Cerebellar nuclear complex (tissue), 1 donor: ENCODE results near the gene RBM24.
"Not testable (repeated sequence)": the region's sequence is repeated elsewhere in the genome, so short reads cannot be mapped to it uniquely, and the experiment has no call there.

Experiments
- DNase-seq, 2 experiments: peaks; one replicate each; lab custom pipeline; 2025; lab: John Stamatoyannopoulos, UW

RBM24 gene

GRCh38 chr6:17291778-17292177 is 10.6 kb downstream of the RBM24 start:
- DNase-seq = no peak

GRCh38 chr6:17292600-17293133 is 11.5 kb downstream of the RBM24 start:
- no peak for DNase-seq

- no peak for DNase-seq
Measured at GRCh38 chr6:17293395-17293794, 12.2 kb downstream of the RBM24 start.

- DNase-seq = no peak
Measured at GRCh38 chr6:17297271-17298080, 16.3 kb downstream of the RBM24 start.

- DNase-seq = no peak
Measured at GRCh38 chr6:17298257-17298656, 17.1 kb downstream of the RBM24 start.

- DNase-seq = no peak
Measured at GRCh38 chr6:17299222-17299621, 18.1 kb downstream of the RBM24 start.

- DNase-seq = no peak
Measured at GRCh38 chr6:17299750-17300149, 18.6 kb downstream of the RBM24 start.

GRCh38 chr6:17300637-17301036 is 19.5 kb downstream of the RBM24 start:
- DNase-seq = no peak

GRCh38 chr6:17303444-17303843 is 22.3 kb downstream of the RBM24 start:
- no peak for DNase-seq

- no peak for DNase-seq
Measured at GRCh38 chr6:17305219-17306001, 24.2 kb downstream of the RBM24 start.

- no peak for DNase-seq
Measured at GRCh38 chr6:17311595-17312311, 30.6 kb downstream of the RBM24 start.

GRCh38 chr6:17313238-17313637 is 32.1 kb downstream of the RBM24 start:
- not testable (repeated sequence) for DNase-seq

- DNase-seq = no peak
Measured at GRCh38 chr6:17313971-17314370, 32.8 kb downstream of the RBM24 start.

GRCh38 chr6:17315262-17315661 is 34.1 kb downstream of the RBM24 start:
- no peak for DNase-seq

GRCh38 chr6:17318435-17319165 is 37.4 kb downstream of the RBM24 start:
- no peak for DNase-seq

GRCh38 chr6:17320266-17320665 is 39.1 kb downstream of the RBM24 start:
- not testable (repeated sequence) for DNase-seq

GRCh38 chr6:17331238-17331637 is 50.1 kb downstream of the RBM24 start:
- no peak for DNase-seq

- DNase-seq = no peak
Measured at GRCh38 chr6:17334265-17334664, 53.1 kb downstream of the RBM24 start.

- no peak for DNase-seq
Measured at GRCh38 chr6:17336425-17336824, 55.3 kb downstream of the RBM24 start.

- no peak for DNase-seq
Measured at GRCh38 chr6:17339308-17339670, 58.1 kb downstream of the RBM24 start.

GRCh38 chr6:17341117-17341805 is 60.1 kb downstream of the RBM24 start:
- no peak for DNase-seq
